Pancreas (tissue), 10 donors: ENCODE results near the gene ZSCAN21. TPM values are rescaled to one million over a fixed set of nuclear protein-coding genes. Genes with fewer than 3 reads are reported as not detected.
"Not testable (repeated sequence)": the region's sequence is repeated elsewhere in the genome, so short reads cannot be mapped to it uniquely, and the experiment has no call there.

Experiments
- ATAC-seq, 4 donors: fragments of 200-7000 bp; cut with Tn5 transposase; one replicate each; pipeline versions ENCODE4 v1.8.0 to v1.9.1; 2020; ENCODE audit warnings: mild to moderate bottlenecking in 4 of 4, moderate library complexity in 4 of 4
- DNase-seq, 6 donors: peaks; one replicate each; pipeline ENCODE4 v3.0.0-alpha.2; 2020
- FAIRE-seq: peaks from 2 replicates; lab custom pipeline; 2012; peaks lifted over from hg19 to GRCh38; lab: Jason Lieb, UNC
- H3K27ac ChIP-seq, 4 donors: fragments of 200-600 bp; sonication (generic); 1 replicate in 3 of 4; 2 replicates in 1 of 4; pipeline versions ENCODE4 v1.5.0 to v1.8.0; 2020
- H3K27me3 ChIP-seq, 4 donors: fragments of 200-600 bp; one replicate each; pipeline ENCODE4 v1.8.0; 2021
- H3K36me3 ChIP-seq, 3 donors: fragments of 200-600 bp; sonication (generic) in 1 of 3; one replicate each; pipeline versions ENCODE4 v1.5.0 to v1.8.0; 2020 to 2021
- H3K4me1 ChIP-seq, 3 donors: fragments of 200-600 bp; one replicate each; pipeline ENCODE4 v1.8.0; 2021
- H3K4me3 ChIP-seq, 4 donors: fragments of 200-600 bp; sonication (generic) in 2 of 4; one replicate each; pipeline versions ENCODE4 v1.5.0 to v1.8.0; 2020 to 2021
- H3K9me3 ChIP-seq, 4 donors: fragments of 200-600 bp; one replicate each; pipeline ENCODE4 v1.8.0; 2021
- WGBS, 2 donors: extraction: QIAGEN DNeasy Blood & Tissue Kit; methylation state at CpG; one replicate each; pipeline ENCODE4 v1.1.7; 2013; 5-methylcytosine and 5-hydroxymethylcytosine counted together
- intact Hi-C, 3 donors: fragments of 100-400 bp; cut with DNase I; formaldehyde crosslinking; loops; one replicate each; pipeline versions ENCODE4 v1.11.1 to v1.14.2; 2022
- polyA plus RNA-seq, 2 donors: library from polyadenylated mRNA; stranded (reverse); fragments of 200-250 nt; gene quantifications; one replicate each; pipeline ENCODE4 v1.2.3, GENCODE V29; 2013
- total RNA-seq, 6 donors: library from RNA; stranded (reverse); fragmentation: NEBNext Ultra II Directional in 4 of 6; extraction: Animal tissue kit (Norgen Biotek cat#: 25700) in 4 of 6; gene quantifications; one replicate each; pipeline versions ENCODE4 v1.2.1 to v1.2.4, GENCODE V29; 2021 to 2023
- TF ChIP-seq, protein P1 (sequence below), 4 donors: fragments of 200-600 bp; sonication (generic) in 3 of 4; IDR thresholded peaks; one replicate each; pipeline versions ENCODE4 v1.5.0 to v1.8.0; 2021; ENCODE audit warnings: antibody characterized with exemption in 4 of 4
- donor health status: healthy with polysubstance abuse.
- donor health status: DM: no; HTN: no; CAD: no; lungs with moderate emphysema.
- donor health status: DM: no; HTN: no; CAD: no.
- donor health status: control.
- donor health status: control.
- donor health status: Bipolar disorder and iron deficiency.
- donor health status: DM: yes; HTN: yes; CAD: no.
- donor health status: DM: no; HTN: no; CAD: no.
- donor health status: DM: no; HTN: no; CAD: no.
- donor health status: DM: yes; HTN: yes; CAD: no.

Gene ZSCAN21
- total and polyA plus RNA-seq, 8 donors = 3.8 to 11.8 (median 6.6) TPM

GRCh38 chr7:100008525-100008924 lies 41.0 kb upstream of the ZSCAN21 start:
- FAIRE-seq = no peak

DNA sequence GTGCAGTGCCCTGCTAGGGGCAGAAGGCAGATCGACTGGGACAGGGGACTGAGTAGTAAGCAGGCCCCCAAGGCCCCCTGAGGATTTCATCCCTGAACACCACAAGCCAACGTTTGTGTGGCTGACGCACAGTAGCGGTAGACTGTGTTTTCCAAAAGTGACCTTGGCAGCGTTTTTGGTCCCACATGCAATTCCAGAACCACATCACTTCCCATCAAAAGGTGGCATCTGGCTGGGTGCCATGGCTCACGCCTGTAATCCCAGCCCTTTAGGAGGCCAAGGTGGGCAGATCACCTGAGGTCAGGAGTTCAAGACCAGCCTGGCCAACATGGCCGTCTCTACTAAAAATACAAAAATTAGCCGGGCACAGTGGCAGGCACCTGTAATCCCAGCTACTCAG lies 39.6 kb upstream of the ZSCAN21 start:
- H3K36me3 ChIP-seq, ATAC-seq, H3K27ac ChIP-seq, FAIRE-seq, H3K9me3 ChIP-seq, H3K27me3 ChIP-seq, intact Hi-C loops, H3K4me1 ChIP-seq, H3K4me3 ChIP-seq: not testable (repeated sequence)
- DNase-seq = peak in 1 of 6 donors; percentile 58
- 34 to 42% methylated on average over 8 of the region's 8 CpGs for WGBS, 2 donors

More at GRCh38 chr7:100008525-100008924, 41.0 kb upstream of the ZSCAN21 start:
- WGBS, 2 donors = 6 to 13% methylated on average over 10 of the region's 10 CpGs
- peaks cover 9 to 17% (median 14%) of the 10 kb centered on the region in 3 donors for H3K4me1 ChIP-seq
- ATAC-seq = peak in 1 of 4 donors; percentile 21
- H3K4me3 ChIP-seq = no peak overlapping the region
- H3K36me3 ChIP-seq = no peaks in the 10 kb centered on the region
- no peak for DNase-seq
- TF ChIP-seq, protein P1, sequence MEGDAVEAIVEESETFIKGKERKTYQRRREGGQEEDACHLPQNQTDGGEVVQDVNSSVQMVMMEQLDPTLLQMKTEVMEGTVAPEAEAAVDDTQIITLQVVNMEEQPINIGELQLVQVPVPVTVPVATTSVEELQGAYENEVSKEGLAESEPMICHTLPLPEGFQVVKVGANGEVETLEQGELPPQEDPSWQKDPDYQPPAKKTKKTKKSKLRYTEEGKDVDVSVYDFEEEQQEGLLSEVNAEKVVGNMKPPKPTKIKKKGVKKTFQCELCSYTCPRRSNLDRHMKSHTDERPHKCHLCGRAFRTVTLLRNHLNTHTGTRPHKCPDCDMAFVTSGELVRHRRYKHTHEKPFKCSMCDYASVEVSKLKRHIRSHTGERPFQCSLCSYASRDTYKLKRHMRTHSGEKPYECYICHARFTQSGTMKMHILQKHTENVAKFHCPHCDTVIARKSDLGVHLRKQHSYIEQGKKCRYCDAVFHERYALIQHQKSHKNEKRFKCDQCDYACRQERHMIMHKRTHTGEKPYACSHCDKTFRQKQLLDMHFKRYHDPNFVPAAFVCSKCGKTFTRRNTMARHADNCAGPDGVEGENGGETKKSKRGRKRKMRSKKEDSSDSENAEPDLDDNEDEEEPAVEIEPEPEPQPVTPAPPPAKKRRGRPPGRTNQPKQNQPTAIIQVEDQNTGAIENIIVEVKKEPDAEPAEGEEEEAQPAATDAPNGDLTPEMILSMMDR (IDR thresholded peaks at IDR 0.05) = no peak
- intact Hi-C loops = no loop called here
- H3K27ac ChIP-seq = peak overlapping the region in 2 of 4 donors; percentile 50
- H3K27me3 ChIP-seq = no peaks in the 10 kb centered on the region
- no peaks in the 10 kb centered on the region for H3K9me3 ChIP-seq

- Histone ChIP-seq H3K27ac (no peak overlapping the region), H3K9me3 (no peaks in the 10 kb centered on the region), H3K27me3 (no peaks in the 10 kb centered on the region), H3K4me1 (peaks cover 0 to 5% (median 0%) of the 10 kb centered on the region in 3 donors), H3K36me3 (no peaks in the 10 kb centered on the region), H3K4me3 (no peak overlapping the region)
- no peak for DNase-seq
- intact Hi-C loops = no loop called here
- no peak for ATAC-seq
- TF ChIP-seq, protein P1 (IDR thresholded peaks at IDR 0.05) = no peak
- FAIRE-seq = no peak
- 85 to 93% methylated on average over 1 to 2 of the region's 2 CpGs for WGBS, 2 donors
These were observed 38.7 kb upstream of the ZSCAN21 start for GRCh38 chr7:100010901-100011300.

- FAIRE-seq (no peak), DNase-seq (no peak), ATAC-seq (no peak)
- no peak overlapping the region for H3K4me3 ChIP-seq
- H3K27ac ChIP-seq = peak overlapping the region in 3 of 4 donors; percentile 56 to 77 (median 70)
- WGBS, 2 donors = 57 to 61% methylated on average over 3 of the region's 3 CpGs
- intact Hi-C loops = no loop called here
- TF ChIP-seq, protein P1 (IDR thresholded peaks at IDR 0.05) = no peak
- H3K36me3 ChIP-seq = no peaks in the 10 kb centered on the region
- peaks cover 0 to 5% (median under 1%) of the 10 kb centered on the region in 3 donors for H3K4me1 ChIP-seq
- H3K9me3 ChIP-seq = no peaks in the 10 kb centered on the region
- H3K27me3 ChIP-seq = no peaks in the 10 kb centered on the region
These were observed 38.1 kb upstream of the ZSCAN21 start for GRCh38 chr7:100011516-100011915.

DNA sequence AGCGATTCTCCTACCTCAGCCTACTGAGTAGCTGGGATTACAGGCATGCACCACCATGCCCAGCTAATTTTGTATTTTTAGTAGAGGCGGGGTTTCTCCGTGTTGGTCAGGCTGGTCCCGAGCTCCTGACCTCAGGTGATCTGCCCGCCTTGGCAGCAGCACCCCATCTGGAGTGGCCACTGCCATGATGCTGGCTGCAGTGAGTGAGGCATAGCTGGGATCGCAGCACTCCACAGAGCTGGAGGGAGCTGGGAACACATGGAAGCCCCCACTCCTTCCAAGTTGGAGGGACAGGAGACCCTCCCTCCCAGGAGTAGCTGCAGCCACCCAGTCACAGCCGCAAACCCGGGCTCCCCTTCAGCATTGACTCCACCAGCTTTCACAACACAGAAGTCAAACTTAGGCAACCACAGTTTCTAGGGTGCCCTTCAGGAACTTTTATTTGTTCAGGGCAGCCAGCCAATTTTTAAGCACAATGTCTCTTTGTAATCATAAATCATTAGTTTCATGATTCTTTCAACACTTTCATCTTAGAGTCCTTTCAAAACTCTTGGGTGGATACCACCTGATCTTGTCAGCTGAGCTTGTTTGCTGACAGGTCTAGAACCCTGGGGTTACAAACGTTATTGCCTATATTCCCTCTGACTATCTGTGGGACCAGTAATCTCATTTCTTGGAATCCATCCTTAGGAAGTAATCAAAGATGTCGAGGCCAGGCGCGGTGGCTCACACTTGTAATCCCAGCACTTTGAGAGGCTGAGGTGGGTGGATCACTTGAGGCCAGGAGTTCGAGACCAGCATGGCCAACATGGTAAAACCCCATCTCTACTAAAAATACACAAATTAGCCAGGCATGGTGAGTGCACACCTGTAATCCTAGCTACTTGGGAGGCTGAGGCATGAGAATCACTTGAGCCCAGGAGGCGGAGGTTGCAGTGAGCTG lies 36.9 kb upstream of the ZSCAN21 start:
- H3K9me3 ChIP-seq, DNase-seq, H3K27me3 ChIP-seq, intact Hi-C loops, H3K4me3 ChIP-seq, FAIRE-seq, H3K36me3 ChIP-seq: not testable (repeated sequence)
- ATAC-seq = peak in 3 of 4 donors; percentile 2 to 17 (median 6)
- 42 to 44% methylated on average over 14 of the region's 14 CpGs for whole genome bisulfite sequencing, 2 donors
- peak overlapping the region in 3 of 4 donors; percentile 56 to 77 (median 70) for H3K27ac ChIP-seq
- peaks cover under 1 to 12% (median 12%) of the 10 kb centered on the region in 3 donors for H3K4me1 ChIP-seq
